A549 (cell line): Measurements from ENCODE around the gene CAV2. TPM values are rescaled to one million over a fixed set of nuclear protein-coding genes. Genes with fewer than 3 reads are reported as not detected.

Source experiments
- ATAC-seq, 2 experiments: fragments of 200-7000 bp in 1 of 2; fragments of >200 bp in 1 of 2; cut with Nextera tagmentation in 1 of 2; cut with Tn5 transposase in 1 of 2; 3 replicates each; pipeline versions ENCODE4 v1.8.0 to v1.9.1; 2018 to 2020; ENCODE audit warnings: mild to moderate bottlenecking in 1 of 2, moderate library complexity in 1 of 2
- CTCF ChIA-PET: fragments of 300-600 bp; sonication (Branson Sonifier 250); formaldehyde crosslinking; extraction: SDS; loops from one replicate; lab custom pipeline; 2021; ENCODE audit warnings: antibody characterized with exemption, inconsistent platforms; lab: Yijun Ruan, JAX
- POLR2A ChIA-PET: fragments of 350-600 bp; formaldehyde crosslinking; extraction: SDS; loops from one replicate; lab custom pipeline; 2021; ENCODE audit warnings: antibody characterized with exemption, inconsistent platforms; lab: Yijun Ruan, JAX
- DNase-seq, 2 experiments: peaks; one replicate each; pipeline versions ENCODE4 v3.0.0 to v3.0.0-alpha.2; 2011 to 2016; ENCODE audit warnings: low read depth in 1 of 2, low spot score in 1 of 2
- FAIRE-seq: peaks from 2 replicates; lab custom pipeline; 2011; peaks lifted over from hg19 to GRCh38; lab: Jason Lieb, UNC
- H3K27ac ChIP-seq, 2 experiments: fragments of >200 bp; sonication (Bioruptor Twin); formaldehyde crosslinking; 3 replicates each; pipeline ENCODE4 v1.5.1; 2016 to 2017
- H3K4me1 ChIP-seq: fragments of >200 bp; sonication (Bioruptor Twin); formaldehyde crosslinking; 3 replicates; pipeline ENCODE4 v1.6.1; 2016
- H3K4me2 ChIP-seq: fragments of >200 bp; sonication (Bioruptor Twin); formaldehyde crosslinking; 3 replicates; pipeline ENCODE4 v1.6.1; 2016
- H3K4me3 ChIP-seq: fragments of >200 bp; sonication (Bioruptor Twin); formaldehyde crosslinking; 3 replicates; pipeline ENCODE4 v1.5.1; 2016
- H3K9me3 ChIP-seq: fragments of >200 bp; sonication (Bioruptor Twin); formaldehyde crosslinking; 3 replicates; pipeline ENCODE4 v1.6.1; 2016
- BCL3 ChIP-seq: fragments of >200 bp; sonication (Bioruptor Twin); formaldehyde crosslinking; IDR thresholded peaks from 3 replicates; pipeline ENCODE4 v1.6.1; 2016
- EP300 ChIP-seq, 2 experiments: fragments of >200 bp; sonication (Bioruptor Twin); formaldehyde crosslinking; IDR thresholded peaks; 2 replicates in 1 of 2; 3 replicates in 1 of 2; pipeline ENCODE4 v1.6.1; 2016 to 2017
- HES2 ChIP-seq: fragments of >200 bp; sonication (Bioruptor Twin); formaldehyde crosslinking; IDR thresholded peaks from 2 replicates; pipeline ENCODE4 v1.6.1; 2016
- HOXA7 ChIP-seq: fragments of 250-450 bp; sonication (Bioruptor Pico); IDR thresholded peaks from 2 replicates; pipeline ENCODE4 v1.5.0; 2020; ENCODE audit warnings: mild to moderate bottlenecking, moderate library complexity
- HOXB13 ChIP-seq: fragments of 250-450 bp; sonication (Bioruptor Pico); IDR thresholded peaks from 2 replicates; pipeline ENCODE4 v1.5.0; 2020; ENCODE audit warnings: low read depth, mild to moderate bottlenecking, moderate library complexity
- JUN ChIP-seq, 2 experiments: fragments of >200 bp; sonication (Bioruptor Twin); formaldehyde crosslinking; IDR thresholded peaks; 2 replicates in 1 of 2; 3 replicates in 1 of 2; pipeline ENCODE4 v1.6.1; 2016 to 2017
- KDM1A ChIP-seq: fragments of 200-600 bp; sonication (generic); IDR thresholded peaks from 2 replicates; pipeline ENCODE4 v1.6.1; 2016; ENCODE audit warnings: low read depth, mild to moderate bottlenecking
- KDM5A ChIP-seq: fragments of 200-600 bp; sonication (generic); IDR thresholded peaks from 2 replicates; pipeline ENCODE4 v1.6.1; 2016; ENCODE audit warnings: antibody characterized with exemption, mild to moderate bottlenecking
- MYC ChIP-seq: IDR thresholded peaks from 2 replicates; pipeline ENCODE4 v1.6.1; 2012; ENCODE audit warnings: mild to moderate bottlenecking, inconsistent platforms, low read length, improper control_type of control experiment, borderline replicate concordance
- PHF8 ChIP-seq: fragments of 200-600 bp; sonication (generic); IDR thresholded peaks from 2 replicates; pipeline ENCODE4 v1.6.1; 2016; ENCODE audit warnings: low read depth, mild to moderate bottlenecking, antibody characterized with exemption, moderate library complexity, borderline replicate concordance
- POLR2A ChIP-seq: IDR thresholded peaks from 2 replicates; pipeline ENCODE4 v1.6.1; 2012; ENCODE audit warnings: mild to moderate bottlenecking, low read length
- POLR2AphosphoS2 ChIP-seq: conservative IDR thresholded peaks from 2 replicates; pipeline ENCODE4 v1.6.1; 2012; ENCODE audit warnings: low read length, improper control_type of control experiment, inconsistent platforms
- RAD21 ChIP-seq, 2 experiments: fragments of >200 bp in 1 of 2; sonication (Bioruptor Twin) in 1 of 2; formaldehyde crosslinking in 1 of 2; IDR thresholded peaks in 1 of 2; conservative IDR thresholded peaks in 1 of 2; 2 replicates in 1 of 2; 3 replicates in 1 of 2; pipeline ENCODE4 v1.6.1; 2012 to 2018; ENCODE audit warnings: inconsistent platforms in 1 of 2
- RARB ChIP-seq: fragments of 250-450 bp; sonication (Bioruptor Pico); IDR thresholded peaks from 2 replicates; pipeline ENCODE4 v1.8.0; 2021; ENCODE audit warnings: mild to moderate bottlenecking, moderate library complexity
- RCOR1 ChIP-seq: fragments of 150-350 bp; IDR thresholded peaks from 2 replicates; pipeline ENCODE4 v1.6.1; 2014; ENCODE audit warnings: antibody characterized with exemption, low read length, low read depth
- RFX5 ChIP-seq: fragments of 450-650 bp; IDR thresholded peaks from 2 replicates; pipeline ENCODE4 v1.7.1; 2014; ENCODE audit warnings: antibody characterized with exemption, mild to moderate bottlenecking, moderate library complexity
- TP53 ChIP-seq: fragments of 250-450 bp; sonication (Bioruptor Pico); IDR thresholded peaks from 2 replicates; pipeline ENCODE4 v1.5.0; 2021; ENCODE audit warnings: mild to moderate bottlenecking, moderate library complexity
- ZFP36 ChIP-seq: fragments of 450-650 bp; IDR thresholded peaks from 2 replicates; pipeline ENCODE4 v1.6.1; 2014; ENCODE audit warnings: borderline replicate concordance; ENCODE audit not compliant: partially characterized antibody
- ZSCAN20 ChIP-seq: fragments of 250-450 bp; sonication (Bioruptor Pico); IDR thresholded peaks from 2 replicates; pipeline ENCODE4 v1.8.0; 2022; ENCODE audit warnings: mild to moderate bottlenecking, moderate library complexity
- WGBS: methylation state at CpG from one replicate; pipeline ENCODE4 v1.1.6; 2017; ENCODE audit errors: missing lambda C conversion rate; 5-methylcytosine and 5-hydroxymethylcytosine counted together
- polyA plus RNA-seq, 4 experiments: library from polyadenylated mRNA; depleted of rRNA in 3 of 4; stranded (reverse); fragments of >200 nt; fragmentation: RNase III in 1 of 4; extraction: RNeasy Plus Mini Kit Qiagen cat#74134 plus additional on column Dnase treatment in 1 of 4; gene quantifications; 2 replicates in 3 of 4; 3 replicates in 1 of 4; pipeline ENCODE4 v1.2.3, GENCODE V29; 2011 to 2017

The CAV2 gene
- polyA plus RNA-seq, 2 of the 4 experiments (the other 2 are of a cell fraction) = 156 to 257 TPM

DNA sequence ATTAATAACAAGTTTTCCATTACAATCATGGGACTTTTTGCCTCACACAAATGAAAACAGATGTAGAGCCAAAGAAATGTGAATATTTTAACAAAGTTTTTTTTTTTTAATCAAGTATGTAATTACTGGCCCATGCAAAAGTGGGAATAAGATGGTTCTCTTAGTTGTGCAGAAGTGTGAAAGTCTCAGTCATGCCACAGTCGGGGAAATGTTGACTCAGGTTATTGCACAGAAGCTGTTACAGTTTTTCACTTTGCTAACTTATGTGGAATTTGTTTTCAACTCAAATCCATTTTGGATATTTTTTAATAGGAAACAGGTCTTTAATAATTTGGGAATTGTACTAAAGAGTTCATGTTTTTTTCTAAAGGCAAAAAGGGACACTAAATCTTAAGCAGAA, 44.0 kb upstream of the CAV2 start:
- H3K4me2 ChIP-seq = peak overlapping the region; percentile 68
- ATAC-seq = peak; percentile 34 to 68; a peak in 4 of 6 replicates

GRCh38 chr7:116461500-116461899, 38.0 kb upstream of the CAV2 start:
- POLR2A ChIA-PET = no interaction called here

More for the DNA sequence above, 44.0 kb upstream of the CAV2 start:
- CTCF ChIA-PET = interaction anchor here (0.9 to 1.1 kb wide), 2 partner anchors 25 to 134 kb away, joined by 5 read pairs; no protein-coding TSS in a partner anchor
- POLR2A ChIA-PET = interaction anchor here (0.7 to 1.2 kb wide), 3 partner anchors 44 to 71 kb away, joined by 3 read pairs; partner anchors contain the start of gene CAV2
- Histone ChIP-seq H3K4me3 (no peak overlapping the region), H3K27ac (peak overlapping the region; percentile 44 to 84), H3K9me3 (no peaks in the 10 kb centered on the region), H3K4me1 (peaks cover 41% of the 10 kb centered on the region)
- DNase-seq (no peak), FAIRE-seq (no peak)
- 2% methylated on average over 1 of the region's 1 CpG for WGBS
- TF ChIP-seq RCOR1 (no peak), PHF8 (no peak), HOXA7 (CRISPR knock-in tag) (no peak)

DNA sequence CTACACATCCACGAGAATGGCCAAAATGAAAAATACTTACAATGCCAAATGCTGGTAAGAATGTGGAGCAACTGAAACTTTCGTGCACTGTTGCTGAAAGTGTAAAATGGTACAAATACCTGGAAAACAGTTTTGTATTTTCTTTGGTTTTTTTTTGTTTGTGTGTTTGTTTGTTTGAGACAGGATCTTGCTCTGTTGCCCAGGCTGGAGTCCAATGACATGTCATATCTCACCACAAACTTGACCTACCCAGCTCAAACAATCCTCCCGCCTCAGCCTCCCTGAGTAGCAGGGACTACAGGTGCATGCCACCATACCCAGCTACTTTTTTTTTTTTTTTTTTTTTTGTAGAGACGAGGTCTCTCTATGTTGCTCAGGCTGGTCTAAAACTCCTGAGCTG, 35.6 kb upstream of the CAV2 start:
- ChIA-PET CTCF (interaction anchor here (1.2 to 2.6 kb wide), 2 partner anchors 62 to 290 kb away, joined by 4 to 14 read pairs; no protein-coding TSS in a partner anchor), POLR2A (interaction anchor here (1.1 kb wide), 1 partner anchor 16 kb away, joined by 3 read pairs; no protein-coding TSS in a partner anchor)
- no peak for ATAC-seq
- no peak overlapping the region for H3K4me3 ChIP-seq
- peak overlapping the region; percentile 81 for H3K4me2 ChIP-seq
- peaks cover 75% of the 10 kb centered on the region for H3K4me1 ChIP-seq
- TF ChIP-seq RARB (CRISPR knock-in tag) (no peak), BCL3 (no peak), POLR2AphosphoS2 (no peak), EP300 (IDR thresholded peaks at IDR 0.05) (no peak), HES2 (no peak), RAD21 (conservative IDR thresholded peaks at IDR 0.05 in 1 of 2, IDR thresholded peaks at IDR 0.05 in 1 of 2) (no peak), HOXB13 (no peak), MYC (no peak), ZSCAN20 (CRISPR knock-in tag) (no peak), POLR2A (no peak), JUN (IDR thresholded peaks at IDR 0.05) (no peak), KDM1A (no peak), TP53 (no peak), RFX5 (no peak), ZFP36 (no peak)
- TF ChIP-seq, all 56 proteins: peak for 0
- WGBS = 83% methylated on average over 4 of the region's 4 CpGs
- Histone ChIP-seq H3K9me3 (0 out of 3 replicates have a peak, but pooled peaks cover 5% of the 10 kb centered on the region), H3K27ac (peak overlapping the region; percentile 90 to 94)
- FAIRE-seq = peak; percentile 84
- DNase-seq = no peak

More at GRCh38 chr7:116461500-116461899, 38.0 kb upstream of the CAV2 start:
- Histone ChIP-seq H3K4me3 (peak overlapping the region; percentile 13; the same call in 1 of the 3 replicates), H3K4me2 (peak overlapping the region; percentile 83), H3K27ac (peak overlapping the region; percentile 90 to 94; a peak in 4 of 6 replicates), H3K4me1 (peaks cover 71% of the 10 kb centered on the region), H3K9me3 (0 out of 3 replicates have a peak, but pooled peaks cover 5% of the 10 kb centered on the region)
- DNase-seq (no peak), FAIRE-seq (no peak), ATAC-seq (no peak)
- CTCF ChIA-PET = interaction anchor here (0.8 kb wide), 1 partner anchor 44 kb away, joined by 3 read pairs; no protein-coding TSS in a partner anchor
- TF ChIP-seq RAD21 (conservative IDR thresholded peaks at IDR 0.05 in 1 of 2, IDR thresholded peaks at IDR 0.05 in 1 of 2) = 0 out of 5 replicates have a peak, but pooled peaks of 1 of the 2 experiments have one; percentile 21
- no peak for TF ChIP-seq KDM5A
